Measurements from ENCODE around the gene UXT.
"Not testable (repeated sequence)": the region's sequence is repeated elsewhere in the genome, so short reads cannot be mapped to it uniquely, and the experiment has no call there.

The UXT gene

GRCh38 chrX:47658684-47659420 is at the start of gene UXT:
Gene UXT, minus strand, starts transcription at chrX:47659180. Its CDS starts 253 bp downstream, at chrX:47658927.
- DNase-seq = peak; percentile 82

- DNase-seq = no peak
Measured at GRCh38 chrX:47707031-47707780, 48.2 kb upstream of the UXT start.

GRCh38 chrX:47706575-47706974 is 47.6 kb upstream of the UXT start:
- DNase-seq = no peak

GRCh38 chrX:47704736-47705135 is 45.8 kb upstream of the UXT start:
- DNase-seq = no peak

- no peak for DNase-seq
Measured at GRCh38 chrX:47697181-47697580, 38.2 kb upstream of the UXT start.

- no peak for DNase-seq
Measured at GRCh38 chrX:47690175-47690574, 31.2 kb upstream of the UXT start.

- DNase-seq = no peak
Measured at GRCh38 chrX:47687263-47687662, 28.3 kb upstream of the UXT start.

- no peak for DNase-seq
Measured at GRCh38 chrX:47683829-47684205, 24.8 kb upstream of the UXT start.

GRCh38 chrX:47683184-47683828 is 24.3 kb upstream of the UXT start:
- no peak for DNase-seq

- DNase-seq = not testable (repeated sequence)
Measured at GRCh38 chrX:47675959-47676859, 17.2 kb upstream of the UXT start.

GRCh38 chrX:47674776-47675175 is 15.8 kb upstream of the UXT start:
- DNase-seq = no peak

GRCh38 chrX:47665797-47666196 is 6.8 kb upstream of the UXT start:
- DNase-seq = not testable (repeated sequence)

GRCh38 chrX:47664737-47665136 is 5.8 kb upstream of the UXT start:
- DNase-seq = no peak

GRCh38 chrX:47662144-47662657 is 3.2 kb upstream of the UXT start:
- DNase-seq = no peak

GRCh38 chrX:47661539-47661938 is 2.6 kb upstream of the UXT start:
- no peak for DNase-seq

- DNase-seq = no peak
Measured at GRCh38 chrX:47659421-47659726, 394 bp upstream of the UXT start.

GRCh38 chrX:47658301-47658683 is 688 bp downstream of the UXT start:
- no peak for DNase-seq

GRCh38 chrX:47651043-47651905 is 7.7 kb downstream of the UXT start:
- no peak for DNase-seq

GRCh38 chrX:47650164-47651042 is 8.6 kb downstream of the UXT start, which contains the start of gene ELK1:
Gene ELK1, minus strand, starts transcription at chrX:47650563. Its CDS starts 9,122 bp downstream, at chrX:47641441.
- DNase-seq = peak; percentile 84

GRCh38 chrX:47649781-47650163 is 9.2 kb downstream of the UXT start:
- no peak for DNase-seq

- no peak for DNase-seq
Measured at GRCh38 chrX:47649271-47649670, 9.7 kb downstream of the UXT start.

All from NCI-H187 treated with DMSO at 0.1 percent for 48 hours (cell line).